Activated T-helper 1 cell treated with anti-CD3 and anti-CD28 coated beads, Interleukin-12 subunit alpha, Interleukin-12 subunit beta, Interleukin-2, Interleukin-4 antibody, amounts not matched to agents 30 ng/mL and 10 ng/mL and 1 ng/mL, durations not matched to agents 14 hours and 24 hours and 36 hours (primary cell): ENCODE data around the gene TFB2M. TPM values are rescaled to one million over a fixed set of nuclear protein-coding genes. Genes with fewer than 3 reads are reported as not detected.

Source experiments
- DNase-seq: peaks from one replicate; pipeline ENCODE4 v3.0.0; 2021; ENCODE audit warnings: low spot score
- H3K27ac Mint-ChIP-seq: one replicate; pipeline ENCODE4 v1.8.0; 2021; ENCODE audit warnings: mild to moderate bottlenecking, mixed read lengths
- H3K27me3 Mint-ChIP-seq: one replicate; pipeline ENCODE4 v1.8.0; 2022; ENCODE audit warnings: mild to moderate bottlenecking, moderate library complexity, mixed read lengths; ENCODE audit not compliant: insufficient read depth
- H3K36me3 Mint-ChIP-seq: one replicate; pipeline ENCODE4 v1.8.0; 2021; ENCODE audit warnings: low read depth, mixed read lengths
- H3K4me1 Mint-ChIP-seq: one replicate; pipeline ENCODE4 v1.8.0; 2021; ENCODE audit warnings: low read depth, mixed read lengths
- H3K4me3 Mint-ChIP-seq: one replicate; pipeline ENCODE4 v1.8.0; 2021; ENCODE audit warnings: mild to moderate bottlenecking, moderate library complexity, mixed read lengths
- H3K9me3 Mint-ChIP-seq: one replicate; pipeline ENCODE4 v1.8.0; 2021; ENCODE audit warnings: mixed read lengths
- intact Hi-C: fragments of 100-400 bp; cut with micrococcal nuclease; formaldehyde crosslinking; loops from one replicate; pipeline ENCODE4 v1.15.1; 2024
- total RNA-seq: library from RNA; stranded (reverse); gene quantifications from 2 replicates; pipeline ENCODE4 v1.2.3, GENCODE V29; 2022

Gene TFB2M
- total RNA-seq, 1 donor from 2014 or later: 30.9 TPM

DNA sequence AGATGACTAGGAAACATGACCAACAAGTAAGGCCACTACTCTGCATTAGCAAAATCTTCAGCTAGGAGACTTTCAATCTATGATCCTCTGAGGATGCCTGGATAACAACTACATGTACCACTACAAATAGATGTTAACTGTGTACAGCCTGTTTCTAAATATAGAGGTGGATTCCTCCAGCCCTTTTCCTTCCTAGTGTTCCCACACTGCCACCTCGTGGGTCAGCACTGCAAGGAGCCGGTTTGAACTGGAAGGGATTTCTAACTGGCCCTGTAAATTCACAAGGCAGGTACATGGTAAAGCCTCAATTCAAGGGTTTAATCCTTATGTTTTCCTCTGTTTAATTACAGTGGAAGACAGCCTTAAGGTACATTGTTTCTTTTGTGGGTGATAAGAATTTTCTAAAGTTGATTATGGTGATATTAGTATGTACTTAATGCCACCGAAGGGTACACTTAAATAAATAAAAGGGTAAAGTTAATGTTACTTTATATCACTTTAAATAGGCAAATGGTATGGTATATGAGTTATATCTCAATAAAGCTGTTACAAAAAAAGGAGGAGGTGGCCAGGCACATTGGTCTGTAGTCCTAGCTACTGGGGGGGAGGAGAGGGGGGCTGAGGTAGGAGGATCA lies 73.3 kb downstream of the TFB2M start:
- Mint-ChIP-seq H3K27me3 (no peaks in the 10 kb centered on the region), H3K4me1 (peaks cover 6% of the 10 kb centered on the region), H3K27ac (no peak overlapping the region), H3K4me3 (no peak overlapping the region), H3K36me3 (peaks cover 2% of the 10 kb centered on the region), H3K9me3 (no peaks in the 10 kb centered on the region)
- intact Hi-C loops: loop anchor here (1.0 kb wide), 2 partner anchors 480 to 1336 kb away; no protein-coding TSS in a partner anchor
- DNase-seq: no peak

DNA sequence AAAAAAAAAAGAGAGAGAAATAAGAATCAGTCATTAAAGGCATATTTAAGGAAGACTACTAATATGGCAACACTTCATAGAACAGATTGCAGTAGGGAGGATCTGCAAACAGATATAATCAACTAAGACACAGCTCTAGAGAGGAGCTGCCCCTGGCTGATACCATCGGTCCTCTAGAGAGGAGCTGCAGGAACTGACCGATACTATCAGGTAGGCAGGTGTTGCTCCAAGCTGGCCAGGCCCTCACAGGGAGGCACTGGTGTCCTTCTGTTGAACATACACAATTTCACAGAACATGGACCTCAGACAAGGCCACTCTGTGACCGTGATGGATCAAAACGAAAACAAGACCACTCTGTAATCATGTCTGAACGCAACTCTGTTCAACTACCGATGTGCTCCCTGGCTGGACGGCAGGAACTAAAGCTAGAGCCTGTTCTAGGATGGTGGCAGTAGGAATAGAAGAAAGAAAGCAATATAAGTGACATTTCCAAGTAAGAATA lies 74.5 kb downstream of the TFB2M start:
- no peak overlapping the region for H3K4me3 Mint-ChIP-seq
- intact Hi-C loops: loop anchor here (1.0 kb wide), 2 partner anchors 479 to 1335 kb away; no protein-coding TSS in a partner anchor
- no peaks in the 10 kb centered on the region for H3K9me3 Mint-ChIP-seq
- H3K27ac Mint-ChIP-seq: no peak overlapping the region
- no peaks in the 10 kb centered on the region for H3K27me3 Mint-ChIP-seq
- no peaks in the 10 kb centered on the region for H3K36me3 Mint-ChIP-seq
- DNase-seq: no peak
- no peaks in the 10 kb centered on the region for H3K4me1 Mint-ChIP-seq

Other genes with a start within 250 kb of the TFB2M start
- 21.7 and 21.8 TPM in 2 replicates for gene SMYD3, start 59.0 kb downstream of the TFB2M start, total RNA-seq
- 27.0 and 30.8 TPM in 2 replicates for gene CNST, start 195 bp upstream of the TFB2M start, total RNA-seq
- 23.5 and 24.3 TPM in 2 replicates for gene SCCPDH, start 158.1 kb upstream of the TFB2M start, total RNA-seq